Smooth muscle cell (in vitro differentiated cells): ENCODE results near the gene BTBD9. TPM values are rescaled to one million over a fixed set of nuclear protein-coding genes. Genes with fewer than 3 reads are reported as not detected.

ENCODE experiments used
- DNase-seq: peaks from one replicate; lab custom pipeline; 2025; ENCODE audit not compliant: unreplicated experiment; lab: John Stamatoyannopoulos, UW
- H2AFZ ChIP-seq: fragments of 200-600 bp; sonication (generic); 2 replicates; pipeline ENCODE4 v1.6.0; 2016; ENCODE audit warnings: antibody characterized with exemption, low read depth, mild to moderate bottlenecking
- H3F3A ChIP-seq: fragments of 200-600 bp; sonication (generic); 2 replicates; pipeline ENCODE4 v1.6.0; 2017; ENCODE audit warnings: antibody characterized with exemption, low read depth
- H3K27ac ChIP-seq: fragments of 200-600 bp; sonication (generic); 2 replicates; pipeline ENCODE4 v1.5.1; 2016; ENCODE audit warnings: low read depth, mild to moderate bottlenecking
- H3K27me3 ChIP-seq: fragments of 200-600 bp; sonication (generic); 2 replicates; pipeline ENCODE4 v1.6.1; 2016; ENCODE audit warnings: low read depth, mild to moderate bottlenecking
- H3K36me3 ChIP-seq: fragments of 200-600 bp; sonication (generic); 2 replicates; pipeline ENCODE4 v1.5.1; 2016; ENCODE audit warnings: low read depth
- H3K4me1 ChIP-seq: fragments of 200-600 bp; sonication (generic); 2 replicates; pipeline ENCODE4 v1.5.1; 2016; ENCODE audit warnings: low read depth
- H3K4me2 ChIP-seq: fragments of 200-600 bp; sonication (generic); 2 replicates; pipeline ENCODE4 v1.6.0; 2016; ENCODE audit warnings: mild to moderate bottlenecking
- H3K4me3 ChIP-seq: fragments of 200-600 bp; sonication (generic); 2 replicates; pipeline ENCODE4 v1.5.1; 2016; ENCODE audit warnings: mild to moderate bottlenecking
- H3K79me2 ChIP-seq: fragments of 200-600 bp; sonication (generic); 2 replicates; pipeline ENCODE4 v1.6.0; 2016; ENCODE audit warnings: low read depth, mild to moderate bottlenecking
- H3K9ac ChIP-seq: fragments of 200-600 bp; sonication (generic); 2 replicates; pipeline ENCODE4 v1.6.0; 2016; ENCODE audit warnings: low read depth
- H3K9me3 ChIP-seq: fragments of 200-600 bp; sonication (generic); replicated peaks from 2 replicates; pipeline ENCODE4 v1.5.1; 2016; ENCODE audit warnings: low read depth
- H4K20me1 ChIP-seq: fragments of 200-600 bp; sonication (generic); 2 replicates; pipeline ENCODE4 v1.6.0; 2016; ENCODE audit warnings: low read depth
- WGBS: methylation state at CpG from one replicate; pipeline ENCODE4 v1.1.7; 2016; ENCODE audit warnings: low lambda C conversion rate; 5-methylcytosine and 5-hydroxymethylcytosine counted together
- polyA plus RNA-seq: library from polyadenylated mRNA; unstranded; fragments of >200 nt; fragmentation: Nextera tagmentation; extraction: Ambion mirVana; gene quantifications from 2 replicates; pipeline ENCODE4 v1.2.1, GENCODE V29; 2016
- total RNA-seq: library from RNA; depleted of rRNA; stranded (reverse); fragments of >200 nt; gene quantifications from 2 replicates; pipeline ENCODE4 v1.2.3, GENCODE V29; 2014
- TF ChIP-seq, protein P1 (sequence below): fragments of 200-600 bp; sonication (generic); IDR thresholded peaks from 2 replicates; pipeline ENCODE4 v1.5.1; 2017; ENCODE audit warnings: borderline replicate concordance, mild to moderate bottlenecking, antibody characterized with exemption; ENCODE audit not compliant: insufficient read depth, poor library complexity, severe bottlenecking

BTBD9 gene
- total and polyA plus RNA-seq, 2 experiments from 2014 or later, result 5.6 to 12.5 TPM

DNA sequence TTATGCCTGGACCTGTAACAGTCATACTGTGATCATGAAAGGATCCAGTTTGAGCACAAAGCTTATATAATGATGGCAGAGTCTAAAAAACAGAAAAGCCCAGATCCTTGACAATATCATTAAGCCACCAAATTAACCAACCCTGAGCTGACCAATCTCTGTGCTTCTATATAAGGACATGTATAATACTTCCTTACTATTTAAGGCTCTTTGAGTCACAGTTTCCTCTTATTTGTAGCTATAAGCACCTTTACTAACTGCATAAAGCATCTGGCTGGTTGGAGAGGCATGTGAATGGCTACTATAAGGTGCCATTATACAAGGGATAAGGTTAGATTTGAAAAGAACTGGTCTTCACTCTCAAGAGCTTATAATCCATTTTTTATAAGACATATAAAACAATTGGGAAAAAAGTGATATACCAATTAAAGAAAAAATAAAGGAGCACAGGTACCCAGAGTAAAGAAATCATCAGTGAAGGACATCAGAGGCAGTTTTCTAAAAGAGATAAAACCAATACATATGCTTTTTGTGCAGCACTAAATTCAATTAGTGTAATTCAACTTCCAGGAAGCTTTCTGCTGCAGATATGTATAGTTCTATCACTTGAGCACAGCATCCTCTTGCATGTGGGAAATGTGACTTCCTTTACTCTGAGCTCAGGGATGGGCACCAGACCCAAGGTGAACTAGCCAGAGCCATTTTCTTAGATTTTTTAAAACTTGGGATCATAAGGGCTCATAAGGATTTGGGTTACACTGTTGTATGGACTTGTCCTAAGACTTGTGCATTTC is 121.0 kb downstream of the BTBD9 start:
- Histone ChIP-seq H3K4me3 (no peak overlapping the region), H2AFZ (no peak overlapping the region), H3K4me2 (no peak overlapping the region), H3K9me3 (no peaks in the 10 kb centered on the region), H4K20me1 (no peaks in the 10 kb centered on the region), H3K36me3 (no peaks in the 10 kb centered on the region), H3K4me1 (no peaks in the 10 kb centered on the region), H3F3A (no peaks in the 10 kb centered on the region), H3K9ac (no peak overlapping the region), H3K79me2 (no peaks in the 10 kb centered on the region), H3K27ac (no peak overlapping the region), H3K27me3 (no peaks in the 10 kb centered on the region)
- TF ChIP-seq, protein P1, sequence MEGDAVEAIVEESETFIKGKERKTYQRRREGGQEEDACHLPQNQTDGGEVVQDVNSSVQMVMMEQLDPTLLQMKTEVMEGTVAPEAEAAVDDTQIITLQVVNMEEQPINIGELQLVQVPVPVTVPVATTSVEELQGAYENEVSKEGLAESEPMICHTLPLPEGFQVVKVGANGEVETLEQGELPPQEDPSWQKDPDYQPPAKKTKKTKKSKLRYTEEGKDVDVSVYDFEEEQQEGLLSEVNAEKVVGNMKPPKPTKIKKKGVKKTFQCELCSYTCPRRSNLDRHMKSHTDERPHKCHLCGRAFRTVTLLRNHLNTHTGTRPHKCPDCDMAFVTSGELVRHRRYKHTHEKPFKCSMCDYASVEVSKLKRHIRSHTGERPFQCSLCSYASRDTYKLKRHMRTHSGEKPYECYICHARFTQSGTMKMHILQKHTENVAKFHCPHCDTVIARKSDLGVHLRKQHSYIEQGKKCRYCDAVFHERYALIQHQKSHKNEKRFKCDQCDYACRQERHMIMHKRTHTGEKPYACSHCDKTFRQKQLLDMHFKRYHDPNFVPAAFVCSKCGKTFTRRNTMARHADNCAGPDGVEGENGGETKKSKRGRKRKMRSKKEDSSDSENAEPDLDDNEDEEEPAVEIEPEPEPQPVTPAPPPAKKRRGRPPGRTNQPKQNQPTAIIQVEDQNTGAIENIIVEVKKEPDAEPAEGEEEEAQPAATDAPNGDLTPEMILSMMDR, result no peak
- no peak for DNase-seq

DNA sequence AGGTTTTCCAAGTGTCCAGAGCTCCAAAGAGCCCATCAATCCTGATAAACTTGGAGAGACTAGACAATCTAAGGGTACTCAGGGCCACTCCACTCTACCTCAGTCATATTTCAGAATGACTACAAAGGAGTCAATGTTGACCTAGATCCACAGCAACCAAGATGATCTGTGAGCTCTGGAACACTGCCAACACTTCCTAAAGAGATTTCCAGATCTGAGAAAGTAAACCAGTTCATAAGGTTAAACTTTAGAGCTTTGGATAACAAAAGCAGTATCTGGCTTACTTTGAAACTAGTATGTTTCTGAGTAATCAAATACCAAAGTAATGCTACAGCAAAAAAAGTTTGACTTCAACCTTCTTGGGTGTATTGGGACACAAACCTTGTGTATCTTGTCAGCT is 122.7 kb downstream of the BTBD9 start:
- TF ChIP-seq, protein P1, result no peak
- H3K4me1 ChIP-seq, result no peaks in the 10 kb centered on the region
- H3K36me3 ChIP-seq, result no peaks in the 10 kb centered on the region
- no peak overlapping the region for H3K4me2 ChIP-seq
- DNase-seq, result no peak
- no peak overlapping the region for H2AFZ ChIP-seq
- H3K4me3 ChIP-seq, result no peak overlapping the region
- H3K27me3 ChIP-seq, result no peaks in the 10 kb centered on the region
- no peaks in the 10 kb centered on the region for H3F3A ChIP-seq
- H3K9me3 ChIP-seq, result no peaks in the 10 kb centered on the region
- H3K27ac ChIP-seq, result no peak overlapping the region
- no peaks in the 10 kb centered on the region for H4K20me1 ChIP-seq
- H3K9ac ChIP-seq, result no peak overlapping the region
- no peaks in the 10 kb centered on the region for H3K79me2 ChIP-seq

DNA sequence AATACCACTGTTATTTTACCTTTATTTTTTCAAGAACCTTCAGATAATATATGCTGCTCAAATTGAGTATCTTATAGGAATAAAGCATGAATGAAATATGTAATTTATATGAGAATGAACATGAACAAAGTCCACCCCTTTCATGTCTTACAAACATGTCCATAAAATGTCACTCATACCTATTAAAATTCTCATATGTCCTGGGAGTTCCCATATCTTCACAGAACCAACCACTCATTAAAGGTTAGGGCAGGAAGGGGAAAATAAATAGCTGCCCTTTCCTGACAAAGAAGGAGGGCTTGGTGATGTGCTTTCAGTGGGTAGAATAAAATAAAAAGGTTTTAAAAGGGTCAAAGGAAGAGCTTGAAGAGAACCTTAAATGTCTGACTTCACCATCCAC is 125.3 kb downstream of the BTBD9 start:
- Histone ChIP-seq H4K20me1 (peaks cover 8% of the 10 kb centered on the region), H3K9ac (no peak overlapping the region), H3K4me3 (no peak overlapping the region), H3K36me3 (no peaks in the 10 kb centered on the region), H3F3A (no peaks in the 10 kb centered on the region), H3K79me2 (no peaks in the 10 kb centered on the region), H3K4me1 (peaks cover 12% of the 10 kb centered on the region), H3K9me3 (no peaks in the 10 kb centered on the region), H3K27me3 (no peaks in the 10 kb centered on the region), H3K4me2 (no peak overlapping the region), H2AFZ (no peak overlapping the region), H3K27ac (no peak overlapping the region)
- DNase-seq, result no peak
- TF ChIP-seq, protein P1, result no peak

DNA sequence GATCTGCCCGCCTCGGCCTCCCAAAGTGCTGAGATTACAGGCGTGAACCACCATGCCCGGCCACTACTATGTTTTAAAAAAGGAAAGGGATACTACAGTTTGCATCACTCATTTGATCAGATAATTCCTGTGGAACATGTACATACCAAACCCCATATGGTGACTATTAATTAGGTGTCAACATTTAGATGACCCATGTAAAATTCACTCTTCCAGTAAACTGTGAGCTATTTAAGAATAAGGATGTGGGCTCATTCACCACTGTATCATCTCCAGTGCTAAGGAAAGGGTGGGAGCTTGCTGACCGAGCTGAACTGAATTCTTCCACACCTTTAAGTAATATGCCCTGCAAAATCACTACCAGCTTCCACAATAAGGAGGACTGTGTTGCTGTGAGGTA is 127.5 kb downstream of the BTBD9 start:
- no peak for DNase-seq
- H3K9me3 ChIP-seq, result no peaks in the 10 kb centered on the region
- TF ChIP-seq, protein P1, result no peak
- peaks cover 23% of the 10 kb centered on the region for H3K4me1 ChIP-seq
- no peaks in the 10 kb centered on the region for H3K36me3 ChIP-seq
- no peak overlapping the region for H3K4me2 ChIP-seq
- no peak overlapping the region for H3K27ac ChIP-seq
- H2AFZ ChIP-seq, result no peak overlapping the region
- WGBS, result 99% methylated on average over 5 of the region's 5 CpGs
- H3K79me2 ChIP-seq, result no peaks in the 10 kb centered on the region
- no peaks in the 10 kb centered on the region for H3K27me3 ChIP-seq
- peaks cover 9% of the 10 kb centered on the region for H4K20me1 ChIP-seq
- H3K4me3 ChIP-seq, result no peak overlapping the region
- no peaks in the 10 kb centered on the region for H3F3A ChIP-seq
- no peak overlapping the region for H3K9ac ChIP-seq
